Placental epithelial cell (primary cell): ENCODE measurements around the gene TCP11X1. TPM values are rescaled to one million over a fixed set of nuclear protein-coding genes. Genes with fewer than 3 reads are reported as not detected.

Source experiments
- total RNA-seq: library from RNA; depleted of rRNA; stranded (reverse); fragments of >200 nt; gene quantifications from 2 replicates; pipeline ENCODE4 v1.2.3, GENCODE V29; 2012

Gene TCP11X1
- not detected in 2 replicates for total RNA-seq

DNA sequence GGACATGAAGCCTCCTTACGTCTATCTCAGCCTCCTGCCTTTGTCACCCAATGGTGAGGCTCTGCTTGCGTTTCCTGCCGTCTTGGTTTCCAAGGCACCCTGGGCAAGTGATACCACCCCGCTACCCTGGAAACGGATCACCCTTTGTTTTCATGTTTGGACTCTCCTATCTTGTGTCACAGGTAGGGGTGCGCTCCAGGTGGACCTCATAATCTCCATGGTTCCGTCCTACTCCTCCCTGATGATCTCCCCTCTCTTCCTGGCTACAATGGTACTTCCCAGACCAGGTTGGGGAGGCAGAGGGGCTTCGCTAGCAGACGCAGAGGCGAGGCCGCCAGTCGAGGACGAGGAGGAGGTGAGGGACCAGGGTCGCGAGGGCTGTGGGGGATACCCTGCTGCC, at the start of gene TCP11X1:
TCP11X1 (plus strand) TSS at position 316 of the 400 bp plus-strand sequence.

DNA sequence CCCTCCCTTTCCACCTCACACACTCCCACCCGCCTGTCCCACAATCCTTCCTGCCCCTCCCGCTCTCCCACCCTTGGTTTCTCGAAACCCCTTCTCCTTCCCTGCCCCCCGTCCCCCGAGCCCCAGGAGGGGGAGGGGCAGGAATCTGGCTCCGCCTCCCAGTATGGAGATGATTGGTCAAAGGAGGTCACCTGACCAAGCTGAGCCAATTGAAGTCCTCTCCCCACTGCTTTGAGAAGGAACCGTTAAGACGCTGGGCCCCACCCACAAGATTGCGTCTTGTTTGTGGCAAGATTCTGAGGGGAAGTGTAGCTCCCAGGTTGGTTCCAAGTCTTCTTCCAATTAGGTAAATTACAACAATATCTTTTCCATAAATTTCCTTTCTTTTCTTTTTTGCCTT, 31.8 kb downstream of the TCP11X1 start, which contains the start of gene NXF2:
NXF2 (plus strand) TSS at position 275 of the 400 bp plus-strand sequence. CDS start 59,912 bp downstream, outside the sequence.

Other genes starting within 250 kb of the TCP11X1 start
- not detected in 2 replicates for gene TCEAL2, start 89.6 kb upstream of the TCP11X1 start, total RNA-seq
- not detected in 2 replicates for gene TCEAL6, start 72.8 kb upstream of the TCP11X1 start, total RNA-seq
- gene BEX5, start 59.3 kb upstream of the TCP11X1 start, total RNA-seq, result not detected in 2 replicates
- gene NXF2, start 31.9 kb downstream of the TCP11X1 start, total RNA-seq, result not detected in 2 replicates
- gene NXF2B, start 224.7 kb downstream of the TCP11X1 start, total RNA-seq, result not detected in 2 replicates